Dedifferentiated amniotic fluid mesenchymal stem cell (primary cell): ENCODE results near the gene HOXD9.

Experiments used
- DNase-seq: peaks from one replicate; pipeline ENCODE4 v3.0.0-alpha.2; 2016; ENCODE audit errors: extremely low spot score

Gene HOXD9

GRCh38 chr2:176165370-176166050 is 43.0 kb downstream of the HOXD9 start:
- no peak for DNase-seq

DNA sequence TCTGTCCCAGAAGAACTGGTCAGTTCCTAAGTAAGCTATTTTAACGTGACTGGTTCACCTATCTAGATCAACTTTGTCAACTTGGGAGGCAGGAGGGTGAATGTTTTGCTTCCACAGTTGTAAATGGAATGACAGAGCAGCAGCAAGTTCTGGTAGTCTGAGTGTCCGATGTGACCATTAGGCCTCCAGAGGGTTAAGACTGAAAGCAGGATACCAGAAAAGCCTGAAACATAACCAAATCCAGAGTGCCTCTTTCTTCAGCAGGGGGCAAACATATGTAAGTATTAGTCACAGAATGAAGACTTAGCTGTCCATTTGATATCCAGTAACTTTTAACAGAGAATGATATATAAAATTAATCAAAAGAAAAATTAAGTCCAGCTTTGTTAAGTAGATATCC is 43.8 kb downstream of the HOXD9 start:
- no peak for DNase-seq

DNA sequence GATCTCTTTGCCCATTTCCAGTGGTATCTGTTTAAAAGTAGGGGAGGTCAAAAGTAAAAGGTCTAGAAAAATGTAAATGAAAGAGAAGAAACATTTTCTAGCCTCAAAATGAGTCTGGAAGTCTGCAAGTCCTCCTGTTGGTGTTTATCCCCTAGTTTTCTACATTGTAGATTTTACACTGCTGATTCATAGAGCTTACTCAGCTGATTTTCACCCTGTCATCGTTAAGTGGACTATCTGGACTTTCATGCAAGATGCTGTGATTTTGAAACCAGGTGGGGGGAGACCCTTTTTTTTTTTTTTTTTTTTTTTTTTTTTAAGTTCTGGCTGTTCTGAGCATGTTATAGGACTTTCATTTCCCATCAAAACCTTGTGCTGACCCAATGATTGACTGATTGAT is 44.9 kb downstream of the HOXD9 start:
- no peak for DNase-seq

GRCh38 chr2:176169181-176169580 is 46.7 kb downstream of the HOXD9 start:
- no peak for DNase-seq

DNA sequence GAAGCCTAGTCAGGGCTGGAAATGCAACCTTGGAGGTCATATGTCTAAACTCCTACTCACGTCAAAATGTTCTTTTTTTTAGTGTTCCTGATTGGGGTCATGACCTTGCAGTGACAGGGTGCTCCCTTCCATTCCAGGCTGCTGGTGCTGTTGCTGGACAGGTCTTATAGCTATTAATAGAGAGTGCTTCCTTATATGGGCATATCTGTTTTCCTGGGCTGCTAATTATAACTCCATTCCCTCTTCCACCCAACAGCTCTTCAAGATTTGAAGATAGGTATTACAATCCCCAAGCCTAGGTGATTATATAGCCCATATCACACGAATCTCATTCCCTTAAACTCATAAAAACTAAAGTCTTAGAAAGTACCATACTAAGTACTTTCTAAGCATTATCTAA is 47.2 kb downstream of the HOXD9 start:
- DNase-seq, result no peak

DNA sequence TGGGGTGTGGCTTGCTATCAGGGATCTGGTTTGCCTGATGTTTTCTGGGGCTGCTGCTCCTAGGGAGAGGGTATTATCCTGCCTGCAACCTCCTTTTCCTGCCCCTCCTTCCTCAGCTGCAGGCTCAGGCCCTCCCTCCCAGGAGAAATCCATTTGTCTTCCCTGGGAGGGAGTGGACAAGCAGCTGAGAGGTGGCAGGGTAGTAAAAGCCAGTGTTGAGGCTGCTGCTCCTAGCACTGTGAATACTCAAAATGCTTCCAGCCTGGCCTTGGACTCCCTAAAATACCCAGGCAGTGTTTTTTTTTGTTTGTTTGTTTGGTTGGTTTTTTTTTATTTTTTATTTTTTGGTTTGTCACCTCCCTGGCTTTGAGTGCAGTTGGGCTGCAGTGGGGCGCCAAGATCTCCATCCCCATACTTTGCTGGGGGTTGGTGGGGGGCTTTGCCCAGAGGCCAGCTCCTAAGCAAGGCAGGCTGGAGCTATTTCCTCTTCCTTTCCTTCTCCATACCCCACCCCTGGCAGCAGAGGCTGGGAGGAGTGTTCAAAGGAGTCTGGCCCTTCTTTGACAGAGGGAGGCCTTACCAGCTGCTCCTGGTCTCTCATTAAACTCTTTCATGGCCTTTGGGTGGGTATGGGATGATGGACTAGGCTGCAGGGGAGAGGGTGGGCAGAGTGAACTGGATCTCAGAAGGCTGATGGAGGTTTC is 48.2 kb downstream of the HOXD9 start:
- no peak for DNase-seq

- DNase-seq, result no peak
These were observed 49.0 kb downstream of the HOXD9 start for GRCh38 chr2:176171351-176172006.

DNA sequence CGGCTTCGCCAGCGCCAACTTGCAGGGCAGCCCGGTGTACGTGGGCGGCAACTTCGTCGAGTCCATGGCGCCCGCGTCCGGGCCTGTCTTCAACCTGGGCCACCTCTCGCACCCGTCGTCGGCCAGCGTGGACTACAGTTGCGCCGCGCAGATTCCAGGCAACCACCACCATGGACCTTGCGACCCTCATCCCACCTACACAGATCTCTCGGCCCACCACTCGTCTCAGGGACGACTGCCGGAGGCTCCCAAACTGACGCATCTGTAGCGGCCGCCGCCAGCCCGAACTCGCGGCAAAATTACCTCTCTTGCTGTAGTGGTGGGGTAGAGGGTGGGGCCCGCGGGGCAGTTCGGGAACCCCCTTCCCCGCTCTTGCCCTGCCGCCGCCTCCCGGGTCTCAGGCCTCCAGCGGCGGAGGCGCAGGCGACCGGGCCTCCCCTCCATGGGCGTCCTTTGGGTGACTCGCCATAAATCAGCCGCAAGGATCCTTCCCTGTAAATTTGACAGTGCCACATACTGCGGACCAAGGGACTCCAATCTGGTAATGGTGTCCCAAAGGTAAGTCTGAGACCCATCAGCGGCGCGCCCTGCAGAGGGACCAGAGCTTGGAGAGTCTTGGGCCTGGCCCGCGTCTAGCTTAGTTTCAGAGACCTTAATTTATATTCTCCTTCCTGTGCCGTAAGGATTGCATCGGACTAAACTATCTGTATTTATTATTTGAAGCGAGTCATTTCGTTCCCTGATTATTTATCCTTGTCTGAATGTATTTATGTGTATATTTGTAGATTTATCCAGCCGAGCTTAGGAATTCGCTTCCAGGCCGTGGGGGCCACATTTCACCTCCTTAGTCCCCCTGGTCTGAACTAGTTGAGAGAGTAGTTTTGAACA is 49.7 kb downstream of the HOXD9 start:
- DNase-seq, result no peak

DNA sequence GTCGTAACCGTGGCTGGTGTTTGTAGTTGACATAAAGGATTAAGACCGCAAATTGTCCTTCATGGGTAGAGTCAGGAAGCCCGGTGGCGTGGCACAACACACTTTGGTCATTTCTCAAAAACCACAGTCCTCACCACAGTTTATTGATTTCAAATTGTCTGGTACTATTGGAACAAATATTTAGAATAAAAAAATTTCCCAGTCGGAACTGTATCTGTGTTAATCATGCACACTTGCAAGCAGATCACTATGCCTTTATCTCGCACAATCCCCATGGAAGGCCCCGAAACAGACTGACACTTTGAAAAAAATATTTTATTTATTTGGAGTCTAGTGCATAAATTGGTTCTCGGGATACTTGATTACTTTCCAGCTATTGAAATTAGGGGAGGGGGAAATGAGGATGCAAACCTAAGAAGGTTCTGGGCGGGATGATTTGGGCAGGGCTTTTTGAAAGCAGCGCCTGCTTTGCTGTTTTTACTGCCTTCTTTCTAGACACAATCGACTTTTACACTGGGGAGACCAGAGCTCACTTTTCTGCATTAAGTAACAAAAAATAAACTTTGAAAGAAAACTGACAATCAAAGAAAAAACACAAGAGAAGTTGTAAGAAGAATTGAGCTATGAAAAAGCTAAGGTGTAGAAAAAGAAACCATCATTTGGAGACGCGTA is 50.5 kb downstream of the HOXD9 start:
- DNase-seq, result no peak

- DNase-seq, result no peak
These were observed 51.3 kb downstream of the HOXD9 start for GRCh38 chr2:176173567-176174381.

- no peak for DNase-seq
These were observed 51.9 kb downstream of the HOXD9 start for GRCh38 chr2:176174382-176174823.
